Stimulated activated naive CD8-positive, alpha-beta T cell treated with anti-CD3 and anti-CD28 coated beads, Interleukin-15, Interleukin-2, amounts not matched to agents 100 U/mL and 50 U/mL, for 24 hours (primary cell): ENCODE data around the gene SLC25A48.

Experiments
- ATAC-seq: fragments of 150-1000 bp; cut with Tn5 transposase; one replicate; pipeline ENCODE4 v1.10.0; 2021
- DNase-seq: peaks from one replicate; pipeline ENCODE4 v3.0.0; 2021

SLC25A48 gene

GRCh38 chr5:135834639-135835529, at the start of gene SLC25A48:
Gene SLC25A48 (plus strand): TSS chr5:135834663. CDS start chr5:135834848, 185 bp downstream.
- DNase-seq (peak; percentile 44), ATAC-seq (peak; percentile 81)

- no peak for ATAC-seq
- no peak for DNase-seq
Measured at GRCh38 chr5:135800656-135801055, 33.8 kb upstream of the SLC25A48 start.

GRCh38 chr5:135810188-135810943, 24.1 kb upstream of the SLC25A48 start:
- no peak for ATAC-seq
- no peak for DNase-seq

- DNase-seq, result no peak
Measured at GRCh38 chr5:135811007-135811406, 23.5 kb upstream of the SLC25A48 start.

GRCh38 chr5:135813758-135814157, 20.7 kb upstream of the SLC25A48 start:
- DNase-seq (no peak), ATAC-seq (no peak)

More at GRCh38 chr5:135811007-135811406, 23.5 kb upstream of the SLC25A48 start:
- no peak for ATAC-seq

- DNase-seq (no peak), ATAC-seq (no peak)
Measured at GRCh38 chr5:135814316-135814715, 20.1 kb upstream of the SLC25A48 start.

- ATAC-seq, result no peak
- DNase-seq, result no peak
Measured at GRCh38 chr5:135814812-135815211, 19.7 kb upstream of the SLC25A48 start.

- no peak for ATAC-seq
- no peak for DNase-seq
Measured at GRCh38 chr5:135821061-135821801, 13.2 kb upstream of the SLC25A48 start.

GRCh38 chr5:135821802-135822201, 12.7 kb upstream of the SLC25A48 start:
- ATAC-seq (no peak), DNase-seq (no peak)

GRCh38 chr5:135822286-135822685, 12.2 kb upstream of the SLC25A48 start:
- DNase-seq (no peak), ATAC-seq (no peak)

- ATAC-seq (no peak), DNase-seq (no peak)
Measured at GRCh38 chr5:135822959-135823358, 11.5 kb upstream of the SLC25A48 start.

- ATAC-seq (no peak), DNase-seq (no peak)
Measured at GRCh38 chr5:135823881-135824280, 10.6 kb upstream of the SLC25A48 start.

GRCh38 chr5:135824541-135825041, 9.9 kb upstream of the SLC25A48 start:
- ATAC-seq (no peak), DNase-seq (no peak)

- ATAC-seq (no peak), DNase-seq (no peak)
Measured at GRCh38 chr5:135825373-135826220, 8.9 kb upstream of the SLC25A48 start.

- DNase-seq, result no peak
- ATAC-seq, result no peak
Measured at GRCh38 chr5:135826221-135826525, 8.3 kb upstream of the SLC25A48 start.

GRCh38 chr5:135826994-135827671, 7.3 kb upstream of the SLC25A48 start:
- ATAC-seq (no peak), DNase-seq (no peak)

- ATAC-seq (no peak), DNase-seq (no peak)
Measured at GRCh38 chr5:135827965-135828781, 6.3 kb upstream of the SLC25A48 start.

GRCh38 chr5:135828782-135829127, 5.7 kb upstream of the SLC25A48 start:
- ATAC-seq, result no peak

GRCh38 chr5:135829179-135829578, 5.3 kb upstream of the SLC25A48 start:
- no peak for DNase-seq
- ATAC-seq, result no peak

More at GRCh38 chr5:135828782-135829127, 5.7 kb upstream of the SLC25A48 start:
- no peak for DNase-seq
